Measurements from ENCODE around the gene CYBA. TPM values are rescaled to one million over a fixed set of nuclear protein-coding genes. Genes with fewer than 3 reads are reported as not detected.

The CYBA gene
- polyA plus RNA-seq, 1 donor from 2014 or later: 6.3 TPM

DNA sequence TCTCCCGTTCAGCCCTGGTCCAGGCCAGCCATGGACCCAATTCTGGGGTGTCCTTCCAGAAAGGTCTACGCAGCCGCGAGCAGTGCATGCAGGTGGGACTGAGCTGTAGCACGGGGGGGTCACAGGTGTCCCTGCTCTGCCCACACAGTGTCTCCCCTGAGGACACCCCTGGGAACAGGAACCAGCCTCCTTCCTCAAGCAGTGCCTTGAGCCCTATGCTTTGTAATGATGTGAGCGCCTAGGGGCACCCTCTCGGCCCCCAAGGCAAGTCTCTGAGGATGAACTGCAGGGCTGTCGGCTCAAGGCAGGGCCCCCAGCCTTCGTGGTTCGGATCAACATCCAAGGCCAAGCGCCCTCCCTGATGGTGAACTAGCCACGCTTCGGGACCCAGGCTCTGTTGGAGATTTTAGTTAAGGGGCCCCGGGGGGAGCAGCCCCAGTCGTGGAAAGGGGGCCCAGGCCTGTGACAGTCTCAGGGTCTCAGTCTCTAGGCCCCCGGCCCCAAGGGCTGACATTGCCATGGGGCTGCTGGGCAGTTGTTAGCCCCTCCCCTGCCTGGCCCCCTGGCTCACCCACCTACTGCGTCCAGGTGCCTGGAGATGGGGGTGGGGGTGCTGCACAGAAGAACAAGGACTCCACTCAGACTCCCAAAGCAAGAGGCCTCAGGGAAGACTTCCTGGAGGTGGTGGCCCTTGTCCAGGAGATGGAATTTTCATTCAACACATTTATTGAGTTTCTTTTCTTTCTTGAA lies 10.2 kb downstream of the CYBA start:
- no peaks in the 10 kb centered on the region for H3K27me3 ChIP-seq (ENCODE audit: insufficient read depth, low read depth, low read length)
- H3K4me2 ChIP-seq (ENCODE audit: low read length): no peak overlapping the region
- H3K9ac ChIP-seq (ENCODE audit: low read length): no peak overlapping the region
- H3K27ac ChIP-seq (ENCODE audit: low read length): no peak overlapping the region
- H2AFZ ChIP-seq (ENCODE audit: low read depth, low read length): no peak overlapping the region
- H3K9me2 ChIP-seq (ENCODE audit: insufficient read depth, low read length): no peaks in the 10 kb centered on the region
- no peaks in the 10 kb centered on the region for H3K79me2 ChIP-seq (replicated peaks; ENCODE audit: insufficient read depth, low read length)
- H3F3A ChIP-seq (ENCODE audit: insufficient read depth, low read length, poor library complexity, severe bottlenecking): no peaks in the 10 kb centered on the region
- no peaks in the 10 kb centered on the region for H4K20me1 ChIP-seq (ENCODE audit: insufficient read depth)
- H3K9me3 ChIP-seq (ENCODE audit: low read length): no peaks in the 10 kb centered on the region
- TF ChIP-seq EZH2 (IDR thresholded peaks at IDR 0.05; ENCODE audit: borderline replicate concordance, insufficient read depth, low read length, poor library complexity, severe bottlenecking) (no peak), TAF1 (IDR thresholded peaks at IDR 0.05; ENCODE audit: low read depth) (no peak), SMC3 (conservative IDR thresholded peaks at IDR 0.05; ENCODE audit: poor library complexity) (no peak), EP300 (conservative IDR thresholded peaks at IDR 0.05; ENCODE audit: poor library complexity, severe bottlenecking) (no peak), RAD21 (conservative IDR thresholded peaks at IDR 0.05) (no peak), MXI1 (conservative IDR thresholded peaks at IDR 0.05; ENCODE audit: poor library complexity, severe bottlenecking) (no peak), POLR2AphosphoS5 (IDR thresholded peaks at IDR 0.05) (no peak)
- TF ChIP-seq, protein P1, sequence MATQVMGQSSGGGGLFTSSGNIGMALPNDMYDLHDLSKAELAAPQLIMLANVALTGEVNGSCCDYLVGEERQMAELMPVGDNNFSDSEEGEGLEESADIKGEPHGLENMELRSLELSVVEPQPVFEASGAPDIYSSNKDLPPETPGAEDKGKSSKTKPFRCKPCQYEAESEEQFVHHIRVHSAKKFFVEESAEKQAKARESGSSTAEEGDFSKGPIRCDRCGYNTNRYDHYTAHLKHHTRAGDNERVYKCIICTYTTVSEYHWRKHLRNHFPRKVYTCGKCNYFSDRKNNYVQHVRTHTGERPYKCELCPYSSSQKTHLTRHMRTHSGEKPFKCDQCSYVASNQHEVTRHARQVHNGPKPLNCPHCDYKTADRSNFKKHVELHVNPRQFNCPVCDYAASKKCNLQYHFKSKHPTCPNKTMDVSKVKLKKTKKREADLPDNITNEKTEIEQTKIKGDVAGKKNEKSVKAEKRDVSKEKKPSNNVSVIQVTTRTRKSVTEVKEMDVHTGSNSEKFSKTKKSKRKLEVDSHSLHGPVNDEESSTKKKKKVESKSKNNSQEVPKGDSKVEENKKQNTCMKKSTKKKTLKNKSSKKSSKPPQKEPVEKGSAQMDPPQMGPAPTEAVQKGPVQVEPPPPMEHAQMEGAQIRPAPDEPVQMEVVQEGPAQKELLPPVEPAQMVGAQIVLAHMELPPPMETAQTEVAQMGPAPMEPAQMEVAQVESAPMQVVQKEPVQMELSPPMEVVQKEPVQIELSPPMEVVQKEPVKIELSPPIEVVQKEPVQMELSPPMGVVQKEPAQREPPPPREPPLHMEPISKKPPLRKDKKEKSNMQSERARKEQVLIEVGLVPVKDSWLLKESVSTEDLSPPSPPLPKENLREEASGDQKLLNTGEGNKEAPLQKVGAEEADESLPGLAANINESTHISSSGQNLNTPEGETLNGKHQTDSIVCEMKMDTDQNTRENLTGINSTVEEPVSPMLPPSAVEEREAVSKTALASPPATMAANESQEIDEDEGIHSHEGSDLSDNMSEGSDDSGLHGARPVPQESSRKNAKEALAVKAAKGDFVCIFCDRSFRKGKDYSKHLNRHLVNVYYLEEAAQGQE (IDR thresholded peaks at IDR 0.05; ENCODE audit: borderline replicate concordance): no peak
- TF ChIP-seq, protein P2, sequence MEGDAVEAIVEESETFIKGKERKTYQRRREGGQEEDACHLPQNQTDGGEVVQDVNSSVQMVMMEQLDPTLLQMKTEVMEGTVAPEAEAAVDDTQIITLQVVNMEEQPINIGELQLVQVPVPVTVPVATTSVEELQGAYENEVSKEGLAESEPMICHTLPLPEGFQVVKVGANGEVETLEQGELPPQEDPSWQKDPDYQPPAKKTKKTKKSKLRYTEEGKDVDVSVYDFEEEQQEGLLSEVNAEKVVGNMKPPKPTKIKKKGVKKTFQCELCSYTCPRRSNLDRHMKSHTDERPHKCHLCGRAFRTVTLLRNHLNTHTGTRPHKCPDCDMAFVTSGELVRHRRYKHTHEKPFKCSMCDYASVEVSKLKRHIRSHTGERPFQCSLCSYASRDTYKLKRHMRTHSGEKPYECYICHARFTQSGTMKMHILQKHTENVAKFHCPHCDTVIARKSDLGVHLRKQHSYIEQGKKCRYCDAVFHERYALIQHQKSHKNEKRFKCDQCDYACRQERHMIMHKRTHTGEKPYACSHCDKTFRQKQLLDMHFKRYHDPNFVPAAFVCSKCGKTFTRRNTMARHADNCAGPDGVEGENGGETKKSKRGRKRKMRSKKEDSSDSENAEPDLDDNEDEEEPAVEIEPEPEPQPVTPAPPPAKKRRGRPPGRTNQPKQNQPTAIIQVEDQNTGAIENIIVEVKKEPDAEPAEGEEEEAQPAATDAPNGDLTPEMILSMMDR (IDR thresholded peaks at IDR 0.05; ENCODE audit: poor library complexity, severe bottlenecking): no peak
- no peak overlapping the region for H3K4me3 ChIP-seq (ENCODE audit: low read length)
- H3K36me3 ChIP-seq (ENCODE audit: insufficient read depth, low read length): no peaks in the 10 kb centered on the region

DNA sequence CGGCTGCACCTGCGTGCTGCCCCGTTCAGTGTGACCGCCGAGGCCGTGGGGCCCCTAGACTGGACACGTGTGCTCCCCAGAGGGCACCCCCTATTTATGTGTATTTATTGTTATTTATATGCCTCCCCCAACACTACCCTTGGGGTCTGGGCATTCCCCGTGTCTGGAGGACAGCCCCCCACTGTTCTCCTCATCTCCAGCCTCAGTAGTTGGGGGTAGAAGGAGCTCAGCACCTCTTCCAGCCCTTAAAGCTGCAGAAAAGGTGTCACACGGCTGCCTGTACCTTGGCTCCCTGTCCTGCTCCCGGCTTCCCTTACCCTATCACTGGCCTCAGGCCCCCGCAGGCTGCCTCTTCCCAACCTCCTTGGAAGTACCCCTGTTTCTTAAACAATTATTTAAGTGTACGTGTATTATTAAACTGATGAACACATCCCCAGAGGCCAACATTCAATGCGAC lies 10.8 kb downstream of the CYBA start:
- no peaks in the 10 kb centered on the region for H3F3A ChIP-seq (ENCODE audit: insufficient read depth, low read length, poor library complexity, severe bottlenecking)
- no peaks in the 10 kb centered on the region for H3K36me3 ChIP-seq (ENCODE audit: insufficient read depth, low read length)
- H3K4me2 ChIP-seq (ENCODE audit: low read length): no peak overlapping the region
- no peaks in the 10 kb centered on the region for H3K79me2 ChIP-seq (replicated peaks; ENCODE audit: insufficient read depth, low read length)
- H4K20me1 ChIP-seq (ENCODE audit: insufficient read depth): no peaks in the 10 kb centered on the region
- H3K9me2 ChIP-seq (ENCODE audit: insufficient read depth, low read length): no peaks in the 10 kb centered on the region
- H3K9ac ChIP-seq (ENCODE audit: low read length): no peak overlapping the region
- TF ChIP-seq EZH2 (IDR thresholded peaks at IDR 0.05; ENCODE audit: borderline replicate concordance, insufficient read depth, low read length, poor library complexity, severe bottlenecking) (no peak), RAD21 (conservative IDR thresholded peaks at IDR 0.05) (no peak), TAF1 (IDR thresholded peaks at IDR 0.05; ENCODE audit: low read depth) (no peak), SMC3 (conservative IDR thresholded peaks at IDR 0.05; ENCODE audit: poor library complexity) (no peak), MXI1 (conservative IDR thresholded peaks at IDR 0.05; ENCODE audit: poor library complexity, severe bottlenecking) (no peak), EP300 (conservative IDR thresholded peaks at IDR 0.05; ENCODE audit: poor library complexity, severe bottlenecking) (no peak), POLR2AphosphoS5 (IDR thresholded peaks at IDR 0.05) (no peak)
- TF ChIP-seq, protein P2 (IDR thresholded peaks at IDR 0.05; ENCODE audit: poor library complexity, severe bottlenecking): no peak
- TF ChIP-seq, protein P1 (IDR thresholded peaks at IDR 0.05; ENCODE audit: borderline replicate concordance): no peak
- no peaks in the 10 kb centered on the region for H3K9me3 ChIP-seq (ENCODE audit: low read length)
- H2AFZ ChIP-seq (ENCODE audit: low read depth, low read length): no peak overlapping the region
- no peak overlapping the region for H3K4me3 ChIP-seq (ENCODE audit: low read length)
- H3K27ac ChIP-seq (ENCODE audit: low read length): no peak overlapping the region
- H3K27me3 ChIP-seq (ENCODE audit: insufficient read depth, low read depth, low read length): no peaks in the 10 kb centered on the region
